GM21576 (cell line): Measurements from ENCODE around the gene P3H4.
"Not testable (repeated sequence)": the region's sequence is repeated elsewhere in the genome, so short reads cannot be mapped to it uniquely, and the experiment has no call there.

Source experiments
- ATAC-seq: cut with Tn5 transposase; IDR thresholded peaks from one replicate; pipeline ENCODE4 v1.9.1; 2021; ENCODE audit warnings: mild to moderate bottlenecking, moderate library complexity; ENCODE audit not compliant: unreplicated experiment

The P3H4 gene

GRCh38 chr17:41794540-41794975 lies 17.2 kb downstream of the P3H4 start:
- ATAC-seq = no peak

GRCh38 chr17:41793784-41794539 lies 17.8 kb downstream of the P3H4 start:
- ATAC-seq = no peak

GRCh38 chr17:41792845-41793783 lies 18.6 kb downstream of the P3H4 start:
- ATAC-seq = no peak

GRCh38 chr17:41787021-41787418 lies 24.7 kb downstream of the P3H4 start:
- no peak for ATAC-seq

DNA sequence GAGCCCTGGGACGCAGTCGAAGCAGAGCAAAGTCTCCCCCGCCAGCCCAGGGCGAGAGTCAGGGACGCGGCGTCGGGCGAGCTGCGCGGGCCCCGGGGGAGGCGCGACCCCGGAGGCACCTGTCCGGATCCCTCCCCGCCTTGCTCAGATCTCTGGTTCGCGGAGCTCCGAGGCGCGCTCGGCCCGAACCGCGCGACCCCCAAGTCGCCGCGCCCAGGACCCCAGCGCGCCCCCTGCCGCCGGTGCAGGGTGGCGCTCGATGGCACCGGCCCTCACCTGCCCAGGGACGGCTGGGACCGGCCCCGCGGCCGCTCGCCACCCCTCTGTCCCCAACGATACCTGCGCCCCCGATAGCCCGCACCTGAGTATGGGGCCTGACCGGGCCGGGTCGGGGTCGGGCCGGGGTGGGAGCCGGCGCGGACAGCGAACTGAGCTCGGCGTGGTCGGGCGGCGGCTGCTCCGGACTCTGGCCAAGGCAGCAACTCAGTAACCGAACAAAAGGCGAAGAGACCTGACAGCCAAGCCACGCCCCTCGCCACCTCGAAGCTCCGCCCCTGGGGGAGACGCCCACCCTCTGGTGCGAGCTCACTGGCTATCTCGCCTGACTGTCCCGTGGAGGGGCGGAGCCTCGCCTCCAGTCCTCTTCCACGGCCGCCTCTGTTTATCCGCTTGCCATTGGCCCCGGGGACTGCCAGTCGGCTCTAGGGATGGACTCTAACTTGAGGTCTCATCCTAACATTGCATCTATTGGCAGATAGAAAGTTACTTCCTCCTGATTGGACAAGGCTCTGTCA lies 25.3 kb downstream of the P3H4 start, which contains the start of gene JUP:
Gene JUP, minus strand, starts transcription at position 485 of the 794 bp plus-strand sequence. CDS start 14,857 bp downstream, outside the sequence.
- ATAC-seq = peak; percentile 75

DNA sequence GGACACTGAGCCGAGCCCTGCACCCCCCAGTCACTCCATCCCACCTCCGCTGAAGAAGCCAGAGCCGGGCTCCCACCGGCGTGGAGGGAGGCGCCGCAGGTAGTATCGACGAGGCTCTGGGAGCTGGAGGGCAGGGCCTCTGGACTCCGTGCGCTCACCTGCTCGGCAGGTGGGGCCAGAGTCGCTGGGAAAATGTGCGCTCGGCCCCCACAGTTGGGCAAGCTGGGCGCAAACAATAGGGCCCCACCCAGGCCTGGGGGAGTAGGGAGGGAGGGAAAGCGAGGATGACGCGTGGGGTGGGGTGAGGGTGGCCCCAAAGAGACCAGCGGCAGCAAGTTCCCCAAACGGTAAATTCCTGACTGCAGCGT lies 25.9 kb downstream of the P3H4 start:
- no peak for ATAC-seq

GRCh38 chr17:41785091-41785858 lies 26.5 kb downstream of the P3H4 start:
- no peak for ATAC-seq

DNA sequence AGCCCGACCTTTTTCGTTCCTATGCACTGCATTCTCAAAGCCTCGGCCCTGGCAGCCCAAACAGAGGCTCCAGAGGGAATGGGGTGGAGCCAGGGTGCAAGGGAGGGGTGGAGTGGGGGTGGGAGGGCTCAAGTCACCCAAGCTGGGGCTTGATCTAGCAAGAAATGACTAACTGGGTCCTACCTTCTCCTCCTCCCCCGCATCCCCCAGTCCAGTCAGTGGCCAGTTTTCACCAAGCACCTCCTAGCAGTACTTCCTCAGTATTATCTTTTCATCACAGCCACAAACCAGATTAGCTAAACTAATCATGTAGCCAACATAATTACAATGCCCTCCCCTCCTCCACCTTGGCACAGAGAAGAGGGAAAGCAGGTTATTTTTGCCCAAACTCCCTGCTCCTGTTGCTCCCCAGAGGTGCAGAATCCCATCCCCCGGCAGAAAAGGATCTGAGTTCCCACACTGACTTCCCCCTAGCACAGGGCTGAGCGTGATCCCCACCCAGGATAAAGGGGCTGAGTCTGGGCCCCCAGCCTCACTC lies 27.5 kb downstream of the P3H4 start:
- no peak for ATAC-seq

DNA sequence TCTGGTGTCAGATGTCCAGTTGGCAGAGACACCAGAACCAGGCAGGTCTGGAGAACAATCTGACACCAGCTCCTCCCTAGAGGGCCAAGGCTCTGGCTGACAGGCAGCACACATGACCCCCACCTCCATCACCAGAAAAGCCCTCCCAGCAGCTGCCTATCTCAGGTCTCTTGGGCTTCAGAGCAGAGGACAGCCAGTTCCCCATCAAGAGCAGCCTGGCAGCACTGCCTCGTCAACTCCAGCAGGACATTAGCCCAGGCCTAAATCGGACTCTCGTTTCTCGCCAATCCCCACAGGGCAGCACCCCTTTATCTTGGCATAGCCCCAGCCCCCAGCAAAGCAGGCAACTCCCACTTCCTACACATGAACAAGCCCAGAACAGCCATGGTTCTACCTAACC lies 29.6 kb downstream of the P3H4 start:
- no peak for ATAC-seq

GRCh38 chr17:41781404-41782110 lies 30.2 kb downstream of the P3H4 start:
- no peak for ATAC-seq

GRCh38 chr17:41779954-41780353 lies 31.8 kb downstream of the P3H4 start:
- ATAC-seq = no peak

DNA sequence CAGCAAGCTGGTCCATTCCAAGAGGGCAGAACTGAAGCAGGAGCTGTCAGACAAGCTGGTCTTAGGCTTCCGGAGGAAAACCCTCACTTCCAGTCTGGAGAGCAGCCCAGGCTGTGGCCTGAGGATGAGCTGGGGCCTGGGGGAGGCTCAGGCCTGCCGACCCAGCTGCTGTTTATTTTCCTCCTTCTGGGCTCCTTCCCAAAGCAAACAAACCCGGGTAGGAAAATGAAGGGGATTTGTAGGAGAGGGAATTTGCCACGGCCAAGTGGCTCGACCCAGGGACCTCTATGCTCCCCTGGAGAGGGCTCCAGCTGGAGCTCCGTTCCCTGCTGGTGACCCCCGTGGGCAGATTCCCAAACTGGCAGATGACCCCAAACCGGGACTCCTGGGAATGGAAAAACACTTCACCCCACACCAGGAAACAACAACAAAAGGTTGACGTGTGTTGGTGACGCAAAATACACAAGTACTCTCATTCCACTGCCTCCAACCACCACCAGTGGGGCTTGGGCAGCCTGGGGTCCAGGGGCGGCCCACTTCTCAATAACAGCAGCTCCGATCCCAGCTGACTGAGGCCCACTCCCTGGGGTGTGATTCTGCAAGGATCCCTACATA lies 34.1 kb downstream of the P3H4 start:
- no peak for ATAC-seq

GRCh38 chr17:41777157-41777573 lies 34.6 kb downstream of the P3H4 start:
- ATAC-seq = no peak

DNA sequence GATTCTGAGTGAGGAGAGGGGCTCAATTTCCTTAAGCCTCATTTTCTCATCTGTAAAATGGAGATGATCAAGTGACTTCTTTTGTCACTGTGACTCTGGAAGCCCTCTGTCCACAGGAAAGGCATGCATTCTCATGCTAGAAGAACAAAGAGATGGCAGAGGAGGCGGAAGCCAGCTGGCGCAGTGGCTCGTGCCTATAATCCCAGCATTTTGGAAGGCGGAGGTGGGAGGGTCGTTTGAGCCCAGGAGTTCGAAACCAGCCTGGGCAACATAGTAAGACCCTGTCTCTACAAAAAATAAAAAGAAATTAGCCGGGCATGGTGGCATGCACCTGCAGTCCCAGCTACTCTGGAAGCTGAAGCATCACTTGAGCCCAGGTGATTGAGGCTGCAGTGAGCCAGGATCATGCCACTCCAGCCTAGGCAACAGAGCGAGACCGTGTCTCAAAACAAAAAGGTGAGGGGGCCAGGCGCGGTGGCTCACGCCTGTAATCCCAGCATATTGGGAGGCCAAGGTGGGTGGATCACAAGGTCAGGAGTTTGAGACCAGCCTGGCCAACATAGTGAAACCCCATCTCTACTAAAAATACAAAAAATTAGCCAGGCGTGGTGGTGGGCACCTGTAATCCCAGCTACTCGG lies 35.4 kb downstream of the P3H4 start:
- not testable (repeated sequence) for ATAC-seq

DNA sequence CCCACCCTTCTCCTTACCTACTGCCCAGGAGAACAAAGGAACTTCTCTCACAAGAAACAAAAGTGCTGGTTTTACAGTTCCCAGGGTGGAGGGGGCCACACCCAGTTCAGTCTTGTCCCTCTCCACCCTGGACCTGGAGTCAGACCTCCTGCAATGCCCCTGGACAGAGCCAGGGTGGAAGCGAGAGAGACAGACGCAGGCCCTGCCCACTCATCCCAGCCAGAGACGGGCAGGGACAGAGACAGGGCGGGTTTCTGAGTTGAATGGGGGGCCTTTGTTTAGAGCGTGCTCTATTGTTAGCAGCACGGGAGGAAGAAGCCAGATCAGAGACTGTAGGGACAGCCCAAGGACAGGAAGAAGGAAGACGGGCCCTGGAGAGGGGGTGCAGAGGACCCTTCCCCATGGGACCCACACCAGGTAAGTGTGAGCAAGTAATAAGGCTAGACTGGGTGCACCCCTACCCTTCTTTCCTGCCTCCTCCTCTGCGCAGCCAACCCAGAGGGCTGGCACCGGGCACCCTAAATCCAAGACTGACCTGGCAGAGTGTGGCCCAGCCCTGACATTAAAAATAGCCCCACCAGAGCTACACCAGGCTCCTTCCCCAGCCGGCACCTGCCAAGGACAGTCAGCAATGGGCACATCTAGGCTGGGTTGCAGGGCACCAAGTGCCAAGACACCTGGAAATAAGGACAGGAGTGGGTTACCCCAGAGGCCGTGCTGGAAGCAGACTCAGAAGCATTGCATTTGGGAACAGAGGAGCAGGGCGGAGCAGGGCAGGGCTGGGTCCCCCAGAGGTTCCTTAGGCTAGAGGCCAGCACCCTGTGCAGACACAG lies 36.1 kb downstream of the P3H4 start:
- no peak for ATAC-seq

DNA sequence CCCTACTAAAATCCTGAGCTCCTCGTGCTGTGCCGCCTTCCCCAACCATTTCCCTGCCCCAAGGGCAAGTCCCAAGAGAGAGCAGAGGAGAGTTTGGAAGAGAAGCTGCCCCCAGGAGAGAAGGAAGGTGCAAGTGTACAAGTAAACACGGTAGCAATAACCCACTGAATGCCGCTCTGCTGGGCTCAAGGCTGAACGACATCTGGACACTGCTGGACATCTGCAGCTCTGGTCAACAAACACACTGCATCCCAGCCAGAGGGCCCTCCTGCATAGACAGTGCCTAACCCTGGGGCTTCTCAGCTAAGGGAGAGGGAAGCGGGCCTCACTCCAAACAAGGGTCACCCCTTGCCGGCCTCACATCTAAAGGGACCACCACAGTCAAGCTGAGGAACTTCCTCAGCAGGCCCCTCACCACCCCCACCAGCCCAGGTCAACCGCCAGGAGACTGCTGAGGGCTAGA lies 38.0 kb downstream of the P3H4 start:
- no peak for ATAC-seq

DNA sequence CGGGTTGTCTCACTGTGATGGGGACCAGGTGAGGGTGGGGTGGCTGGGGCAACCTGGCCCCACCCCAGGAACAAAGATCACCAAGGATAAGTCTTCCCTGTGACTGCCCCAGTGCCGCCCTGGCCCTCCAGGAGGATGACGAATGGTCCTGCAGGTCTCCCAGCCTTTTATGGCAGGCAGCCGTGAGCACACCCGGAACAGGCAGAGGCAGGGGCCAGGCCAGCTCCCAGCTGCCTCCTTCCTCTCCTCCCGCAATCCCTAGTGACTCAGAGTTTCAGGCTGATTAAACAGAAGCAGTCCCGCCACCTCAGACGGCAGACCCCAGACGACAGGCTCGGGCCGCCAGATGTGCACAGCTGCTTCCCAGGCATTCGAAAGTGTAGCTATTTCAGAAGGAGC lies 38.6 kb downstream of the P3H4 start:
- no peak for ATAC-seq
